Osteocyte (in vitro differentiated cells): ENCODE measurements around the gene MYOZ1. TPM values are rescaled to one million over a fixed set of nuclear protein-coding genes. Genes with fewer than 3 reads are reported as not detected.

Experiments
- DNase-seq: peaks from one replicate; pipeline ENCODE4 v3.0.0; 2021; ENCODE audit warnings: mixed read lengths; ENCODE audit not compliant: unreplicated experiment; ENCODE audit errors: extremely low spot score
- H3K27ac Mint-ChIP-seq: one replicate; pipeline ENCODE4 v1.8.0; 2021; ENCODE audit warnings: mild to moderate bottlenecking, mixed read lengths; ENCODE audit not compliant: unreplicated experiment
- H3K27me3 Mint-ChIP-seq: one replicate; pipeline ENCODE4 v1.8.0; 2021; ENCODE audit warnings: mixed read lengths; ENCODE audit not compliant: unreplicated experiment
- H3K36me3 Mint-ChIP-seq: one replicate; pipeline ENCODE4 v1.8.0; 2021; ENCODE audit warnings: mixed read lengths; ENCODE audit not compliant: unreplicated experiment
- H3K4me1 Mint-ChIP-seq: one replicate; pipeline ENCODE4 v1.8.0; 2021; ENCODE audit warnings: mixed read lengths; ENCODE audit not compliant: unreplicated experiment
- H3K4me3 Mint-ChIP-seq: one replicate; pipeline ENCODE4 v1.8.0; 2021; ENCODE audit warnings: mild to moderate bottlenecking, moderate library complexity, mixed read lengths; ENCODE audit not compliant: unreplicated experiment
- H3K9me3 Mint-ChIP-seq: one replicate; pipeline ENCODE4 v1.8.0; 2021; ENCODE audit warnings: mixed read lengths; ENCODE audit not compliant: unreplicated experiment
- CTCF ChIP-seq: fragments of 200-600 bp; sonication (generic); IDR thresholded peaks from 2 replicates; pipeline ENCODE4 v1.5.0; 2021; ENCODE audit warnings: antibody characterized with exemption, mild to moderate bottlenecking, moderate library complexity
- total RNA-seq: library from RNA; stranded (reverse); gene quantifications from 2 replicates; pipeline ENCODE4 v1.2.1, GENCODE V29; 2021

The MYOZ1 gene
- total RNA-seq, 1 donor from 2014 or later, result 0.59 TPM

GRCh38 chr10:73614720-73615119, 26.6 kb downstream of the MYOZ1 start:
- H3K27me3 Mint-ChIP-seq, result no peaks in the 10 kb centered on the region
- H3K4me1 Mint-ChIP-seq, result no peaks in the 10 kb centered on the region
- H3K9me3 Mint-ChIP-seq, result no peaks in the 10 kb centered on the region
- no peaks in the 10 kb centered on the region for H3K36me3 Mint-ChIP-seq
- no peak for DNase-seq
- no peak overlapping the region for H3K27ac Mint-ChIP-seq
- no peak overlapping the region for H3K4me3 Mint-ChIP-seq
- no peak for TF ChIP-seq CTCF

GRCh38 chr10:73609116-73609515, 32.2 kb downstream of the MYOZ1 start:
- no peak overlapping the region for H3K27ac Mint-ChIP-seq
- H3K4me3 Mint-ChIP-seq, result no peak overlapping the region
- H3K9me3 Mint-ChIP-seq, result no peaks in the 10 kb centered on the region
- no peak for TF ChIP-seq CTCF
- no peaks in the 10 kb centered on the region for H3K4me1 Mint-ChIP-seq
- H3K36me3 Mint-ChIP-seq, result no peaks in the 10 kb centered on the region
- no peaks in the 10 kb centered on the region for H3K27me3 Mint-ChIP-seq
- DNase-seq, result no peak

GRCh38 chr10:73601486-73601921, 39.8 kb downstream of the MYOZ1 start:
- Mint-ChIP-seq H3K27me3 (no peaks in the 10 kb centered on the region), H3K4me3 (no peak overlapping the region), H3K27ac (no peak overlapping the region), H3K36me3 (no peaks in the 10 kb centered on the region), H3K9me3 (no peaks in the 10 kb centered on the region), H3K4me1 (peaks cover 3% of the 10 kb centered on the region)
- TF ChIP-seq CTCF, result no peak
- DNase-seq, result no peak

GRCh38 chr10:73597346-73597745, 43.9 kb downstream of the MYOZ1 start:
- no peak overlapping the region for H3K27ac Mint-ChIP-seq
- no peaks in the 10 kb centered on the region for H3K36me3 Mint-ChIP-seq
- DNase-seq, result no peak
- no peak for TF ChIP-seq CTCF
- H3K4me3 Mint-ChIP-seq, result no peak overlapping the region
- no peaks in the 10 kb centered on the region for H3K27me3 Mint-ChIP-seq
- no peaks in the 10 kb centered on the region for H3K9me3 Mint-ChIP-seq
- peaks cover 3% of the 10 kb centered on the region for H3K4me1 Mint-ChIP-seq

- TF ChIP-seq CTCF, result no peak
- no peaks in the 10 kb centered on the region for H3K9me3 Mint-ChIP-seq
- no peak overlapping the region for H3K4me3 Mint-ChIP-seq
- peaks cover 12% of the 10 kb centered on the region for H3K4me1 Mint-ChIP-seq
- H3K27ac Mint-ChIP-seq, result no peak overlapping the region
- no peaks in the 10 kb centered on the region for H3K27me3 Mint-ChIP-seq
- no peak for DNase-seq
- no peaks in the 10 kb centered on the region for H3K36me3 Mint-ChIP-seq
Measured at GRCh38 chr10:73593812-73594211, 47.5 kb downstream of the MYOZ1 start.
